Measurements from ENCODE around the gene MGLL.
"Not testable (repeated sequence)": the region's sequence is repeated elsewhere in the genome, so short reads cannot be mapped to it uniquely, and the experiment has no call there.

MGLL gene

DNA sequence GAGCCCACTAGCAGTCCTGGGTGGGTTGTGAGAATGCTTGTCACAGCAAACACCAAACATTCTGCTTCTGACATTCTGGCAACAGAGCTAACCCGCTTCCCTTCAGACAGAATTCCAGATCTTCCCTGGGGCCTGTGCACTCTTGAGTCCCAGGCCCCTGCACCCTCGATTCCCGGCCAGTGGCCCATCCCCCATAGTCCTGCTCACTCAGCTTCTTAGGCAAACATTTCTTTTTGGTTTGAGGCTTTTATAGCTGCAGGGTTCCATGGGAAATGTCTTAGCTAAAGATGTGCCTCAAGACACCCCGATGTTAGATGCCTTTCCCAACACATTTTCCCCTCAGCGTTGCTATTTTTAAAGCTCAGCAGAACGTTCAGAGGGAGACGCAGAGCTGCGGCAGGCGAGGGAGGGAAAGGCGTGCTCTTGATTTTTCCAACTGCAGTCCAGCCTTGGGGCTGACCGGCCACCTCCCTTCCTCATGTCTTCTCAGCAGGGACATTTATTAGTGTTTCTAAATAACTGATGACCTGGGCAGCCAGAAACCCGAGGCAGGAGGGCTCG lies 114.4 kb downstream of the MGLL start:
- H3K27ac ChIP-seq = no peak overlapping the region
- ChIA-PET CTCF (interaction anchor here (0.7 kb wide), 1 partner anchor 12 kb away, joined by 3 read pairs; no protein-coding TSS in a partner anchor), POLR2A (ENCODE audit: low non-redundant PET) (no interaction called here)

DNA sequence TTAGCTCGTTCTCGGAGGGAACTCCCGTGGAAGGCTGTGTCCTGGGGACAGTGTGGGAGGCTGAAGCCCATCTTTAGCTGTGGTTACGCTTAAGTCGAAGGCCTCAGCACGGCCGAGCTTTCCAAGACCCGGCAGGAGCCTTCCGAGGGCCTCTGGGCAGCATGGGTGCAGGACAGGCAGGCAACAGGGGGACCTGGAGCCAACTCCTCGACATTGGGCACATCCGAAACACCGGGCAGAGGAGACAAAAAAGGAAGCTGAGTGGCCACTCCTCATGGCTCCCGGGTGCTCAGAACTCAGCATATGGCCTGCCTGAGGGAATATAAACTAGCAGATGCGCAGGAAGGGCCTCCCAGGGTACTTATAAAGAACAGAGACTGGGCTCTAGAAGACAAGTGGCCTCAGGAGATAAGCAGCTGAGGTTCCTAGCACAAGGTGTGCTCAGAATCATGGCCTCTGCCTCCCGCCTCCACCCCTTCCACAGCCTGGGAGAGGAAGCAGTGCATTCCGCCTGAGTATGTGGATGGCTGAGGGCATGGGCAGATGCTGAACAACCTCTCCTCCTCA lies 115.4 kb downstream of the MGLL start:
- no peak for DNase-seq (ENCODE audit: low spot score)
- POLR2A ChIA-PET (ENCODE audit: low non-redundant PET) = no interaction called here
- TF ChIP-seq, protein P1, sequence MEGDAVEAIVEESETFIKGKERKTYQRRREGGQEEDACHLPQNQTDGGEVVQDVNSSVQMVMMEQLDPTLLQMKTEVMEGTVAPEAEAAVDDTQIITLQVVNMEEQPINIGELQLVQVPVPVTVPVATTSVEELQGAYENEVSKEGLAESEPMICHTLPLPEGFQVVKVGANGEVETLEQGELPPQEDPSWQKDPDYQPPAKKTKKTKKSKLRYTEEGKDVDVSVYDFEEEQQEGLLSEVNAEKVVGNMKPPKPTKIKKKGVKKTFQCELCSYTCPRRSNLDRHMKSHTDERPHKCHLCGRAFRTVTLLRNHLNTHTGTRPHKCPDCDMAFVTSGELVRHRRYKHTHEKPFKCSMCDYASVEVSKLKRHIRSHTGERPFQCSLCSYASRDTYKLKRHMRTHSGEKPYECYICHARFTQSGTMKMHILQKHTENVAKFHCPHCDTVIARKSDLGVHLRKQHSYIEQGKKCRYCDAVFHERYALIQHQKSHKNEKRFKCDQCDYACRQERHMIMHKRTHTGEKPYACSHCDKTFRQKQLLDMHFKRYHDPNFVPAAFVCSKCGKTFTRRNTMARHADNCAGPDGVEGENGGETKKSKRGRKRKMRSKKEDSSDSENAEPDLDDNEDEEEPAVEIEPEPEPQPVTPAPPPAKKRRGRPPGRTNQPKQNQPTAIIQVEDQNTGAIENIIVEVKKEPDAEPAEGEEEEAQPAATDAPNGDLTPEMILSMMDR (conservative IDR thresholded peaks at IDR 0.05; ENCODE audit: low read depth) = no peak
- CTCF ChIA-PET = no interaction called here
- no peak overlapping the region for H3K27ac ChIP-seq

More for the DNA sequence above, 114.4 kb downstream of the MGLL start:
- DNase-seq (ENCODE audit: low spot score) = no peak
- TF ChIP-seq, protein P1 (conservative IDR thresholded peaks at IDR 0.05; ENCODE audit: low read depth) = no peak

- CTCF ChIA-PET = no interaction called here
- POLR2A ChIA-PET (ENCODE audit: low non-redundant PET) = no interaction called here
- H3K27ac ChIP-seq = no peak overlapping the region
- TF ChIP-seq, protein P1 (conservative IDR thresholded peaks at IDR 0.05; ENCODE audit: low read depth) = no peak
- DNase-seq (ENCODE audit: low spot score) = no peak
These were observed 116.0 kb downstream of the MGLL start for GRCh38 chr3:127706312-127706711.

DNA sequence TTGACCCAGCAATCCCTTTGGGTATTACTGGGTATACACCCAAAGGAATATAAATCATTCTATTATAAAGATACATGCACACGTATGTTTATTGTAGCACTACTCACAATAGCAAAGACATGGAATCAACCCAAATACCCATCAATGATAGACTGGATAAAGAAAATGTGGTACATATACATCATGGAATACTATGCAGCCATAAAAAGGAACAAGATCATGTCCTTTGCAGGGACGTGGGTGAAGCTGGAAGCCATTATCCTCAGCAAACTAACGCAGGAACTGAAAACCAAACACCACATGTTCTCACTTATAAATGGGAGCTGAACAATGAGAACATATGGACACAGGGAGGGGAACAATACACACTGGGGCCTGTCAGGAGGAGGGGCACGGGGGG lies 117.5 kb downstream of the MGLL start:
- POLR2A ChIA-PET (ENCODE audit: low non-redundant PET) = interaction anchor here (0.7 kb wide), 1 partner anchor 85 kb away, joined by 3 read pairs; no protein-coding TSS in a partner anchor
- DNase-seq (ENCODE audit: low spot score); H3K27ac ChIP-seq: not testable (repeated sequence)
- CTCF ChIA-PET = interaction anchor here (0.7 kb wide), 1 partner anchor 1228 kb away, joined by 3 read pairs; no protein-coding TSS in a partner anchor

- TF ChIP-seq, protein P1 (conservative IDR thresholded peaks at IDR 0.05; ENCODE audit: low read depth) = no peak
- CTCF ChIA-PET = no interaction called here
- POLR2A ChIA-PET (ENCODE audit: low non-redundant PET) = no interaction called here
- no peak overlapping the region for H3K27ac ChIP-seq
- DNase-seq (ENCODE audit: low spot score) = no peak
These were observed 120.2 kb downstream of the MGLL start for GRCh38 chr3:127702151-127702578.

DNA sequence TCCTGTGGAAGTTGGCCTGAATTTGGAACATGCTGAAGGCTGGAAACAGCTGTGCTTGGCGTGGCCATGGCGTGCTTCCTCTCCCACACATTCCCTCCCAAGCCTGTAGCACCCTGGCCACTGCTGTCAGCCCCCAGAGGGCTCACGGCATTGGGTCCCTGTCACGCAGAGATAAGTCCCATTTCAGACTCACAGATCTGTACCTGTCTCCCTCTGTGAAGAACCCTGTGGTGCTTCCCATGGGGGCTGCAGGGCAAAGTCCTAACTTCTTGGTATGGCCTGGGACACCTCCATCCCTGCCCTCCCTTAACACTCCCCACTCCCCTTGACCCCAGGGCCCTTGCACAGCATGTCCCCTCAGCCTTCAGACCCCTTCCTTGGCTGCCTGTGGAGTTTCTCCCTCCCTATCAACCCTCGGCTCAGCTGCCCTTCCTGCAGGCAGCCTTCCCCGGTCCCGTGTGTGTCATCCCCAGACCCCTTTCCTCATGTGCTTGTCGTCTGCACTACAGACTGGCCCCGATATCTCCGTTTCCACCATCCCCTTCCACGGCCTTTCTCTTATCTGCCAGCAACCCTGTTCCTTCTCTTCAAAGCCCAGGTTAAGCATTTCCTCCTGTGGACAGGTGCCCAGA lies 120.9 kb downstream of the MGLL start:
- TF ChIP-seq, protein P1 (conservative IDR thresholded peaks at IDR 0.05; ENCODE audit: low read depth) = no peak
- H3K27ac ChIP-seq = no peak overlapping the region
- ChIA-PET POLR2A (ENCODE audit: low non-redundant PET) (interaction anchor here (0.5 kb wide), 1 partner anchor 99 kb away, joined by 3 read pairs; no protein-coding TSS in a partner anchor), CTCF (no interaction called here)
- no peak for DNase-seq (ENCODE audit: low spot score)

GRCh38 chr3:127700406-127700805 lies 121.9 kb downstream of the MGLL start:
- DNase-seq (ENCODE audit: low spot score) = no peak
- no peak overlapping the region for H3K27ac ChIP-seq
- TF ChIP-seq, protein P1 (conservative IDR thresholded peaks at IDR 0.05; ENCODE audit: low read depth) = no peak
- ChIA-PET POLR2A (ENCODE audit: low non-redundant PET) (no interaction called here), CTCF (interaction anchor here (1.0 kb wide), 1 partner anchor 9 kb away, joined by 3 read pairs; no protein-coding TSS in a partner anchor)

Data from RWPE1 (cell line).